Psoas muscle (tissue), 8 donors: Measurements from ENCODE around the gene SPIRE2. TPM values are rescaled to one million over a fixed set of nuclear protein-coding genes. Genes with fewer than 3 reads are reported as not detected.
A peak's percentile ranks its signal among the peaks of the same experiment; 100 is the strongest.
"Not testable (repeated sequence)": the region's sequence is repeated elsewhere in the genome, so short reads cannot be mapped to it uniquely, and the experiment has no call there.

Experiments used
- ATAC-seq, 4 donors: fragments of 200-7000 bp; cut with Tn5 transposase; one replicate each; pipeline ENCODE4 v1.9.1; 2020; ENCODE audit warnings: moderate library complexity in 3 of 4, mild to moderate bottlenecking in 2 of 4
- DNase-seq, 2 donors: peaks; one replicate each; pipeline ENCODE4 v3.0.0-alpha.2; 2020
- H3K27ac ChIP-seq: fragments of 200-600 bp; one replicate; pipeline ENCODE4 v1.8.0; 2022
- H3K27me3 ChIP-seq, 3 donors: fragments of 200-600 bp in 1 of 3; one replicate each; pipeline versions ENCODE4 v1.6.1 to v1.8.0; 2013 to 2022; ENCODE audit warnings: low read length in 2 of 3, mild to moderate bottlenecking in 2 of 3, moderate library complexity in 1 of 3; ENCODE audit not compliant: insufficient read depth in 3 of 3
- H3K36me3 ChIP-seq, 2 donors: fragments of 200-600 bp in 1 of 2; one replicate each; pipeline versions ENCODE4 v1.6.1 to v1.8.0; 2013 to 2022; ENCODE audit warnings: low read depth in 1 of 2, mild to moderate bottlenecking in 1 of 2, moderate library complexity in 1 of 2; ENCODE audit not compliant: insufficient read depth in 1 of 2
- H3K4me1 ChIP-seq: fragments of 200-600 bp; one replicate; pipeline ENCODE4 v1.8.0; 2022
- H3K4me3 ChIP-seq: fragments of 200-600 bp; one replicate; pipeline ENCODE4 v1.8.0; 2022; ENCODE audit warnings: mild to moderate bottlenecking
- H3K9me3 ChIP-seq: fragments of 200-600 bp; one replicate; pipeline ENCODE4 v1.8.0; 2022
- CTCF ChIP-seq: fragments of 200-600 bp; IDR thresholded peaks from one replicate; pipeline ENCODE4 v1.8.0; 2022; ENCODE audit warnings: antibody characterized with exemption
- WGBS, 3 donors: extraction: QIAGEN DNeasy Blood & Tissue Kit; methylation state at CpG; one replicate each; pipeline versions ENCODE4 v1.1.6 to v1.1.7; 2013; 5-methylcytosine and 5-hydroxymethylcytosine counted together
- intact Hi-C, 2 donors: fragments of 100-400 bp; cut with DNase I; formaldehyde crosslinking; loops; one replicate each; pipeline versions ENCODE4 v1.11.0 to v1.14.2; 2022
- polyA plus RNA-seq, 3 donors: library from polyadenylated mRNA; stranded (reverse); fragments of 200-250 nt; gene quantifications; one replicate each; pipeline ENCODE4 v1.2.3, GENCODE V29; 2013
- total RNA-seq, 4 donors: library from RNA; stranded (reverse); fragmentation: NEBNext Ultra II Directional in 2 of 4; extraction: Animal tissue kit (Norgen Biotek cat#: 25700) in 2 of 4; gene quantifications; one replicate each; pipeline versions ENCODE4 v1.2.1 to v1.2.4, GENCODE V29; 2021 to 2023
- donor health status: healthy with polysubstance abuse.
- donor health status: DM: no; HTN: no; CAD: no; lungs with moderate emphysema.
- donor health status: Bipolar disorder and iron deficiency.
- donor health status: healthy.
- donor health status: DM: yes; HTN: yes; CAD: no.
- donor health status: DM: no; HTN: no; CAD: no.
- donor health status: DM: no; HTN: no; CAD: no.
- donor health status: DM: yes; HTN: yes; CAD: no.

Gene SPIRE2
- total and polyA plus RNA-seq, 7 donors, result 0.14 to 0.48 (median 0.25) TPM; not detected in 1

- peaks cover 0 to 23% of the 10 kb centered on the region in 2 donors for H3K36me3 ChIP-seq
- H3K4me3 ChIP-seq, result peak within 1 kb of the TSS; percentile 77
- H3K27me3 ChIP-seq, result no peaks in the 10 kb centered on the region
- 0 to 1% (median 1%) methylated on average over 74 to 104 of the region's 104 CpGs for WGBS, 3 donors
- H3K27ac ChIP-seq, result peak within 1 kb of the TSS; percentile 96
- peaks cover 2% of the 10 kb centered on the region for H3K9me3 ChIP-seq
- ATAC-seq (peak; percentile 77 to 86 (median 80)), DNase-seq (peak; percentile 85 to 93)
- intact Hi-C loops, result no loop called here
- no peak for TF ChIP-seq CTCF
- peaks cover 9% of the 10 kb centered on the region for H3K4me1 ChIP-seq
These were observed 45.1 kb downstream of the SPIRE2 start, which contains the start of gene TCF25 for GRCh38 chr16:89873109-89873971. TSS of gene TCF25 (plus strand) at chr16:89873592. CDS start at chr16:89873668, 76 bp downstream.

- H3K4me1 ChIP-seq, result peaks cover 9% of the 10 kb centered on the region
- intact Hi-C loops, result no loop called here
These were observed 45.9 kb downstream of the SPIRE2 start for GRCh38 chr16:89873972-89874689.

GRCh38 chr16:89879123-89879522 is 50.8 kb downstream of the SPIRE2 start:
- 96 to 97% (median 96%) methylated on average over 27 to 28 of the region's 28 CpGs for WGBS, 3 donors
- H3K36me3 ChIP-seq, result peaks cover 0 to 70% of the 10 kb centered on the region in 2 donors
- intact Hi-C loops, H3K4me1 ChIP-seq, ATAC-seq, H3K9me3 ChIP-seq, DNase-seq, H3K27ac ChIP-seq, H3K27me3 ChIP-seq, H3K4me3 ChIP-seq: not testable (repeated sequence)

More at GRCh38 chr16:89873972-89874689, 45.9 kb downstream of the SPIRE2 start:
- peak; percentile 96 to 98 for DNase-seq
- TF ChIP-seq CTCF, result no peak
- ATAC-seq, result peak; percentile 89 to 94 (median 94)
- Histone ChIP-seq H3K9me3 (no peaks in the 10 kb centered on the region), H3K27ac (peak overlapping the region; percentile 96), H3K36me3 (peaks cover 0 to 30% of the 10 kb centered on the region in 2 donors), H3K27me3 (no peaks in the 10 kb centered on the region), H3K4me3 (peak overlapping the region; percentile 77)
- WGBS, 3 donors, result 3 to 11% (median 3%) methylated on average over 24 to 61 of the region's 61 CpGs

GRCh38 chr16:89880477-89881367 is 52.4 kb downstream of the SPIRE2 start:
- no peaks in the 10 kb centered on the region for H3K27me3 ChIP-seq
- 87 to 91% (median 88%) methylated on average over 18 of the region's 18 CpGs for WGBS, 3 donors
- TF ChIP-seq CTCF, result no peak
- DNase-seq (no peak), ATAC-seq (no peak)
- H3K4me3 ChIP-seq, result no peak overlapping the region
- H3K36me3 ChIP-seq, result peaks cover 1 to 73% of the 10 kb centered on the region in 2 donors
- H3K9me3 ChIP-seq, result no peaks in the 10 kb centered on the region
- intact Hi-C loops, result no loop called here
- no peak overlapping the region for H3K27ac ChIP-seq
- H3K4me1 ChIP-seq, result no peaks in the 10 kb centered on the region
